ENCODE measurements around the gene FBXO28.

- TF ChIP-seq CTCF (IDR thresholded peaks at IDR 0.05) (no peak), POLR2A (IDR thresholded peaks at IDR 0.05) (no peak)
Measured at GRCh38 chr1:224163311-224163710, 49.4 kb downstream of the FBXO28 start.

Measured in heart left ventricle (tissue), 13 donors.